ENCODE data around the gene INPPL1.
"Not testable (repeated sequence)": the region's sequence is repeated elsewhere in the genome, so short reads cannot be mapped to it uniquely, and the experiment has no call there.

The INPPL1 gene

DNA sequence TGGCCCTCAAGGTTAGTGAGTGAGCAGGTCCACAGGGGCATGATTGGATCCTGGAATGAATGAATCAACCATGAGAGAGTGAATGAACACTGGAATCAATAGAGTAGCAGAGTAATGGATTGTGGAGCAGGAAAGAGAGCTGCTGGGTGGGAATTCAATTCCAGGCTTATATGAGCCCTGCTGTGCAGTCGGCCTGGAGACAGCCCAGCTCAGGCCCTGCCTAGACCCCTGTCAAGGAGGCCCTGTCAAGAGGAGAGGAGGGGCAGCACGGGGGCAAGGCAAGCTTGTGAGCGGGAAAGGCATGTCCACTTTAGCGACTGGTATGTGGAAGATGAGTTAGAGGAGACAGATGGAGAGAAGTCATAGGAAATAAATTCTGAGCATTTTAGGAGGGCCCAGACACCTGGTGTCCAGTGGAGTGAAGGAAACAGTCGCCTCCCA, 33.9 kb upstream of the INPPL1 start:
- Histone ChIP-seq H3K4me1 (ENCODE audit: control insufficient read depth, insufficient read depth, low read length) (peaks cover 1% of the 10 kb centered on the region; the same call in 1 of the 2 replicates), H3K9me3 (ENCODE audit: control insufficient read depth, insufficient read depth, low read length) (no peaks in the 10 kb centered on the region), H3K4me3 (ENCODE audit: low read length) (no peak overlapping the region), H3K36me3 (ENCODE audit: control insufficient read depth, insufficient read depth, low read length) (no peaks in the 10 kb centered on the region), H3K27ac (ENCODE audit: low read length) (no peak overlapping the region), H3K27me3 (ENCODE audit: control insufficient read depth, insufficient read depth, low read length) (no peaks in the 10 kb centered on the region)
- no peak for DNase-seq (ENCODE audit: low read depth, low spot score)
- WGBS (ENCODE audit: insufficient coverage, insufficient read length): no CpG with 5 or more reads among the region's 5 CpGs

GRCh38 chr11:72191961-72192381, 32.6 kb upstream of the INPPL1 start, which contains the start of gene FOLR1:
TSS of gene FOLR1 (plus strand) at chr11:72192140. CDS start at chr11:72192174, 34 bp downstream.
- H3K4me1 ChIP-seq (ENCODE audit: control insufficient read depth, insufficient read depth, low read length): peaks cover 1% of the 10 kb centered on the region; the same call in 1 of the 2 replicates
- no CpG with 5 or more reads among the region's 5 CpGs for WGBS (ENCODE audit: insufficient coverage, insufficient read length)
- no peak for DNase-seq (ENCODE audit: low read depth, low spot score)
- H3K4me3 ChIP-seq (ENCODE audit: low read length): no peak within 1 kb of the TSS
- H3K27me3 ChIP-seq (ENCODE audit: control insufficient read depth, insufficient read depth, low read length): no peaks in the 10 kb centered on the region
- H3K9me3 ChIP-seq (ENCODE audit: control insufficient read depth, insufficient read depth, low read length): no peaks in the 10 kb centered on the region
- no peak within 1 kb of the TSS for H3K27ac ChIP-seq (ENCODE audit: low read length)
- H3K36me3 ChIP-seq (ENCODE audit: control insufficient read depth, insufficient read depth, low read length): no peaks in the 10 kb centered on the region

DNA sequence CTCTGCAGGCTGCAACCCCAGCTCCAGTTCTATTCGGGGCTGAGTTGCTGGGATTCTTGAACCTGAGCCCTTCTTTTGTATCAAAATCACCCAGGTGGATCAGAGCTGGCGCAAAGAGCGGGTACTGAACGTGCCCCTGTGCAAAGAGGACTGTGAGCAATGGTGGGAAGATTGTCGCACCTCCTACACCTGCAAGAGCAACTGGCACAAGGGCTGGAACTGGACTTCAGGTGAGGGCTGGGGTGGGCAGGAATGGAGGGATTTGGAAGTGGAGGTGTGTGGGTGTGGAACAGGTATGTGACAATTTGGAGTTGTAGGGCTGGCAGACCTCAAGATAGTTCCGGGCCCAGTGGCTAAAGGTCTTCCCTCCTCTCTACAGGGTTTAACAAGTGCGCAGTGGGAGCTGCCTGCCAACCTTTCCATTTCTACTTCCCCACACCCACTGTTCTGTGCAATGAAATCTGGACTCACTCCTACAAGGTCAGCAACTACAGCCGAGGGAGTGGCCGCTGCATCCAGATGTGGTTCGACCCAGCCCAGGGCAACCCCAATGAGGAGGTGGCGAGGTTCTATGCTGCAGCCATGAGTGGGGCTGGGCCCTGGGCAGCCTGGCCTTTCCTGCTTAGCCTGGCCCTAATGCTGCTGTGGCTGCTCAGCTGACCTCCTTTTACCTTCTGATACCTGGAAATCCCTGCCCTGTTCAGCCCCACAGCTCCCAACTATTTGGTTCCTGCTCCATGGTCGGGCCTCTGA, 28.9 kb upstream of the INPPL1 start:
- no CpG with 5 or more reads among the region's 12 CpGs for WGBS (ENCODE audit: insufficient coverage, insufficient read length)
- no peak overlapping the region for H3K27ac ChIP-seq (ENCODE audit: low read length)

DNA sequence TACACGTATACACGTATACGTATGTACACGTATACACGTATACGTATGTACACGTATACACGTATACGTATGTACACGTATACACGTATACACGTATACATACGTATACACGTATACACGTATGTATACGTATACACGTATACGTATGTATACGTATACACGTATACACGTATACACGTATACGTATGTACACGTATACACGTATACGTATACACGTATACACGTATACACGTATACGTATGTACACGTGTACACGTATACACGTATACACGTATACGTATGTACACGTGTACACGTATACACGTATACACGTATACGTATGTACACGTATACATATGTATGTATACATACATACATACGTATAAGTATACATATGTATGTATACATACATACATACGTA, 23.1 kb upstream of the INPPL1 start:
- H3K4me3 ChIP-seq (ENCODE audit: low read length); H3K27me3 ChIP-seq (ENCODE audit: control insufficient read depth, insufficient read depth, low read length); DNase-seq (ENCODE audit: low read depth, low spot score); H3K36me3 ChIP-seq (ENCODE audit: control insufficient read depth, insufficient read depth, low read length); H3K4me1 ChIP-seq (ENCODE audit: control insufficient read depth, insufficient read depth, low read length); H3K9me3 ChIP-seq (ENCODE audit: control insufficient read depth, insufficient read depth, low read length); H3K27ac ChIP-seq (ENCODE audit: low read length): not testable (repeated sequence)
- WGBS (ENCODE audit: insufficient coverage, insufficient read length): no CpG with 5 or more reads among the region's 43 CpGs

More for the DNA sequence above, 28.9 kb upstream of the INPPL1 start:
- DNase-seq (ENCODE audit: low read depth, low spot score): no peak
- H3K36me3 ChIP-seq (ENCODE audit: control insufficient read depth, insufficient read depth, low read length): no peaks in the 10 kb centered on the region
- no peaks in the 10 kb centered on the region for H3K9me3 ChIP-seq (ENCODE audit: control insufficient read depth, insufficient read depth, low read length)
- H3K4me3 ChIP-seq (ENCODE audit: low read length): no peak overlapping the region
- H3K4me1 ChIP-seq (ENCODE audit: control insufficient read depth, insufficient read depth, low read length): peaks cover 1% of the 10 kb centered on the region; the same call in 1 of the 2 replicates
- H3K27me3 ChIP-seq (ENCODE audit: control insufficient read depth, insufficient read depth, low read length): no peaks in the 10 kb centered on the region

GRCh38 chr11:72202571-72202970, 22.0 kb upstream of the INPPL1 start:
- Histone ChIP-seq H3K4me1 (ENCODE audit: control insufficient read depth, insufficient read depth, low read length) (no peaks in the 10 kb centered on the region), H3K27me3 (ENCODE audit: control insufficient read depth, insufficient read depth, low read length) (no peaks in the 10 kb centered on the region), H3K9me3 (ENCODE audit: control insufficient read depth, insufficient read depth, low read length) (no peaks in the 10 kb centered on the region), H3K27ac (ENCODE audit: low read length) (no peak overlapping the region), H3K4me3 (ENCODE audit: low read length) (no peak overlapping the region), H3K36me3 (ENCODE audit: control insufficient read depth, insufficient read depth, low read length) (no peaks in the 10 kb centered on the region)
- no peak for DNase-seq (ENCODE audit: low read depth, low spot score)
- no CpG with 5 or more reads among the region's 6 CpGs for WGBS (ENCODE audit: insufficient coverage, insufficient read length)

DNA sequence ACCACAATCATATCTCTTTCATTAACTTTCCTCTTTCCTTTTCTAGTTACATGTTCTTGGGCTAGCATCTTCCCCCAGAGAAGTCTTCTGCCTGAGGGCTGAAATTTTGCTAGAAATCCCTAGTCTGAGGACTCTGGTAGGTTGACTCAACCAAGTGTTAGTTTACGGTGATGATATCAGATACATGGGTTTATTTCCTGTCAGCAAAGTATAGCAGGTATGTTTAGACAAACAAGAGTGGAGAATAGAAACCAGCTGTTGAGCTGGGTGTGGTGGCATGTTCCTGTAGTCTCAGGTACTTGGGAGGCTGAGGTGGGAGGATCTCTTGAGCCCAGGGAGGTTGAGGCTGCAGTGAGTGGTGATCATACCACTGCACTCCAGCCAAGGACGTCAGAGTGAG, 21.4 kb upstream of the INPPL1 start:
- no peak for DNase-seq (ENCODE audit: low read depth, low spot score)
- Histone ChIP-seq H3K27me3 (ENCODE audit: control insufficient read depth, insufficient read depth, low read length) (no peaks in the 10 kb centered on the region), H3K36me3 (ENCODE audit: control insufficient read depth, insufficient read depth, low read length) (no peaks in the 10 kb centered on the region), H3K9me3 (ENCODE audit: control insufficient read depth, insufficient read depth, low read length) (no peaks in the 10 kb centered on the region), H3K27ac (ENCODE audit: low read length) (no peak overlapping the region), H3K4me3 (ENCODE audit: low read length) (no peak overlapping the region), H3K4me1 (ENCODE audit: control insufficient read depth, insufficient read depth, low read length) (no peaks in the 10 kb centered on the region)
- no CpG with 5 or more reads among the region's 2 CpGs for WGBS (ENCODE audit: insufficient coverage, insufficient read length)

GRCh38 chr11:72204886-72205285, 19.7 kb upstream of the INPPL1 start:
- Histone ChIP-seq H3K27me3 (ENCODE audit: control insufficient read depth, insufficient read depth, low read length) (no peaks in the 10 kb centered on the region), H3K4me3 (ENCODE audit: low read length) (no peak overlapping the region), H3K4me1 (ENCODE audit: control insufficient read depth, insufficient read depth, low read length) (no peaks in the 10 kb centered on the region), H3K36me3 (ENCODE audit: control insufficient read depth, insufficient read depth, low read length) (no peaks in the 10 kb centered on the region), H3K9me3 (ENCODE audit: control insufficient read depth, insufficient read depth, low read length) (no peaks in the 10 kb centered on the region), H3K27ac (ENCODE audit: low read length) (no peak overlapping the region)
- no peak for DNase-seq (ENCODE audit: low read depth, low spot score)

DNA sequence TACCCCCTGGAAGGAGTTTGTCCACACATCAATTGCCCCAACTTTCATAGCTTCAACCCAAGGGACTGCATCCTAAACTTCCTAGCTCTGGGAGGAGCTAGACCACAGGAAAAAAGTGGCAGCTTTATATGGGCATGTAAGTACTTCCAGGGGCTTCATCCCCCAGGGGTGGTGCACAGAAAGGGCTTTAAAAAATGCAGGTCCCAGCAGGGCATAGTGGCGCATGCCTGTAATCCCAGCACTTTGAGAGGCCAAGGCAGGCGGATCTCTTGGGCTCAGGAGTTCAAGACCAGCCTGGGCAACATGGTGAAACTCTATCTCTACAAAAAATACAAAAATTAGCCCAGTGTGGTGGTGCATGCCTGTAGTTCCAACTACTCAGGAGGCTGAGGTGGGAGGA, 17.8 kb upstream of the INPPL1 start:
- not testable (repeated sequence) for H3K4me3 ChIP-seq (ENCODE audit: low read length); H3K27me3 ChIP-seq (ENCODE audit: control insufficient read depth, insufficient read depth, low read length); H3K27ac ChIP-seq (ENCODE audit: low read length); H3K4me1 ChIP-seq (ENCODE audit: control insufficient read depth, insufficient read depth, low read length); DNase-seq (ENCODE audit: low read depth, low spot score); H3K36me3 ChIP-seq (ENCODE audit: control insufficient read depth, insufficient read depth, low read length); H3K9me3 ChIP-seq (ENCODE audit: control insufficient read depth, insufficient read depth, low read length)
- WGBS (ENCODE audit: insufficient coverage, insufficient read length): no CpG with 5 or more reads among the region's 2 CpGs

- no peaks in the 10 kb centered on the region for H3K27me3 ChIP-seq (ENCODE audit: control insufficient read depth, insufficient read depth, low read length)
- no peak overlapping the region for H3K27ac ChIP-seq (ENCODE audit: low read length)
- H3K36me3 ChIP-seq (ENCODE audit: control insufficient read depth, insufficient read depth, low read length): no peaks in the 10 kb centered on the region
- no CpG with 5 or more reads among the region's 3 CpGs for WGBS (ENCODE audit: insufficient coverage, insufficient read length)
- H3K9me3 ChIP-seq (ENCODE audit: control insufficient read depth, insufficient read depth, low read length): no peaks in the 10 kb centered on the region
- no peak for DNase-seq (ENCODE audit: low read depth, low spot score)
- H3K4me3 ChIP-seq (ENCODE audit: low read length): no peak overlapping the region
- no peaks in the 10 kb centered on the region for H3K4me1 ChIP-seq (ENCODE audit: control insufficient read depth, insufficient read depth, low read length)
Observed at GRCh38 chr11:72208281-72208680, 16.3 kb upstream of the INPPL1 start.

GRCh38 chr11:72209101-72209500, 15.5 kb upstream of the INPPL1 start:
- Histone ChIP-seq H3K36me3 (ENCODE audit: control insufficient read depth, insufficient read depth, low read length) (no peaks in the 10 kb centered on the region), H3K4me1 (ENCODE audit: control insufficient read depth, insufficient read depth, low read length) (no peaks in the 10 kb centered on the region), H3K4me3 (ENCODE audit: low read length) (no peak overlapping the region), H3K27me3 (ENCODE audit: control insufficient read depth, insufficient read depth, low read length) (no peaks in the 10 kb centered on the region), H3K27ac (ENCODE audit: low read length) (no peak overlapping the region), H3K9me3 (ENCODE audit: control insufficient read depth, insufficient read depth, low read length) (no peaks in the 10 kb centered on the region)
- DNase-seq (ENCODE audit: low read depth, low spot score): no peak
- no CpG with 5 or more reads among the region's 4 CpGs for whole genome bisulfite sequencing (ENCODE audit: insufficient coverage, insufficient read length)

DNA sequence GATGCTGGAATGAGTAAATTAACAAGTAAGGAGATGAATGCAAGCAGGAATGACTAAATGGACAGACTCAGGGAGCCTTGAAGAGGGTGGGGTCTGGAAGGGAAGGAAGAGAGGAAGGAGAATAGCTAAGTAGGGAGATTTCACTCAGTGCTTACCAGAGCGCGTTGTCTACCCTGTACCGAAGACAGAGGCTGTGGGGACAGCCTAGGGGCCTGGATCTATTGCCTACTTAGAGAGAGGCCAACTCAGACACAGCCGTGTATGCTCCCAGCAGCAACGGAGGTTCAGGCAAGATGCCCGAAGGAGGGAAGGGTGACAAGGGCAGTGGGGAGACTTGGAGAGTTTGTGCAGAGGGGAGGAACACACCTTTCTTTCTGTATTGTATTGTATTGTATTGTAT, 7.9 kb upstream of the INPPL1 start, which contains the start of gene FOLR2:
Gene FOLR2 (plus strand): TSS at position 157 of the 400 bp plus-strand sequence. CDS start 1,791 bp downstream, outside the sequence.
- no peaks in the 10 kb centered on the region for H3K4me1 ChIP-seq (ENCODE audit: control insufficient read depth, insufficient read depth, low read length)
- no peaks in the 10 kb centered on the region for H3K9me3 ChIP-seq (ENCODE audit: control insufficient read depth, insufficient read depth, low read length)
- no peak within 1 kb of the TSS for H3K4me3 ChIP-seq (ENCODE audit: low read length)
- no peaks in the 10 kb centered on the region for H3K36me3 ChIP-seq (ENCODE audit: control insufficient read depth, insufficient read depth, low read length)
- no peak within 1 kb of the TSS for H3K27ac ChIP-seq (ENCODE audit: low read length)
- DNase-seq (ENCODE audit: low read depth, low spot score): no peak
- no CpG with 5 or more reads among the region's 6 CpGs for WGBS (ENCODE audit: insufficient coverage, insufficient read length)
- H3K27me3 ChIP-seq (ENCODE audit: control insufficient read depth, insufficient read depth, low read length): no peaks in the 10 kb centered on the region

Data from iPS DF 6.9 (cell line).